IMR-90 (cell line): Measurements from ENCODE around the gene VN1R2. TPM values are rescaled to one million over a fixed set of nuclear protein-coding genes. Genes with fewer than 3 reads are reported as not detected.
"Not testable (repeated sequence)": the region's sequence is repeated elsewhere in the genome, so short reads cannot be mapped to it uniquely, and the experiment has no call there.

Experiments used
- ATAC-seq: fragments of 200-7000 bp; cut with Tn5 transposase; 2 replicates; pipeline ENCODE4 v1.9.1; 2020; ENCODE audit warnings: low read depth, mild to moderate bottlenecking, moderate library complexity
- BruUV-seq: library from RNA; stranded (reverse); fragments of 400-500 nt; replicated peaks from 2 replicates; lab custom pipeline; 2021; lab: Mats Ljungman, UMichigan
- CTCF ChIA-PET: fragments of 300-600 bp; formaldehyde crosslinking; extraction: SDS; loops from one replicate; lab custom pipeline; 2021; ENCODE audit warnings: antibody characterized with exemption; lab: Yijun Ruan, JAX
- POLR2A ChIA-PET: fragments of 300-600 bp; sonication (Branson Sonifier 250); formaldehyde crosslinking; loops from one replicate; lab custom pipeline; 2022; ENCODE audit warnings: antibody characterized with exemption; ENCODE audit not compliant: unreplicated experiment; lab: Charles Lee
- DNase-seq: peaks from one replicate; pipeline ENCODE4 v3.0.0; 2013
- H2AFZ ChIP-seq: replicated peaks from 2 replicates; pipeline ENCODE3; 2013; ENCODE audit warnings: low read length, mild to moderate bottlenecking; ENCODE audit not compliant: poor library complexity
- H2AK5ac ChIP-seq: 2 replicates; pipeline ENCODE4 v1.6.1; 2013; ENCODE audit warnings: low read depth, low read length, inconsistent platforms
- H2AK9ac ChIP-seq: replicated peaks from 2 replicates; pipeline ENCODE3; 2013; ENCODE audit warnings: mild to moderate bottlenecking, low read depth, low read length, moderate library complexity; ENCODE audit not compliant: poor library complexity
- H2BK120ac ChIP-seq: 2 replicates; pipeline ENCODE4 v1.6.1; 2013; ENCODE audit warnings: low read depth, low read length, inconsistent platforms
- H2BK15ac ChIP-seq: 3 replicates; pipeline ENCODE4 v1.6.1; 2013; ENCODE audit warnings: low read depth, low read length, inconsistent platforms
- H2BK20ac ChIP-seq: 2 replicates; pipeline ENCODE4 v1.6.1; 2013; ENCODE audit warnings: low read depth, mild to moderate bottlenecking, inconsistent platforms, low read length, moderate library complexity
- H2BK5ac ChIP-seq: 2 replicates; pipeline ENCODE4 v1.6.1; 2013; ENCODE audit warnings: mild to moderate bottlenecking, low read depth, low read length, inconsistent platforms; ENCODE audit not compliant: poor library complexity, severe bottlenecking
- H3K14ac ChIP-seq: replicated peaks from 2 replicates; pipeline ENCODE4 v1.6.1; 2013; ENCODE audit warnings: low read depth, low read length, inconsistent platforms
- H3K18ac ChIP-seq: 2 replicates; pipeline ENCODE4 v1.6.1; 2013; ENCODE audit warnings: low read depth, low read length, control low read depth
- H3K23ac ChIP-seq: 2 replicates; pipeline ENCODE4 v1.6.1; 2013; ENCODE audit warnings: low read depth, low read length, inconsistent platforms
- H3K27ac ChIP-seq: 2 replicates; pipeline ENCODE4 v1.5.1; 2013; ENCODE audit warnings: mild to moderate bottlenecking, control low read depth, low read length; ENCODE audit not compliant: insufficient read depth
- H3K27me3 ChIP-seq: 2 replicates; pipeline ENCODE4 v1.6.1; 2013; ENCODE audit warnings: low read length; ENCODE audit not compliant: control insufficient read depth, insufficient read depth
- H3K36me3 ChIP-seq: 2 replicates; pipeline ENCODE4 v1.6.1; 2013; ENCODE audit warnings: low read length, mixed read lengths; ENCODE audit not compliant: control insufficient read depth, insufficient read depth
- H3K4ac ChIP-seq: 2 replicates; pipeline ENCODE4 v1.6.1; 2013; ENCODE audit warnings: low read depth, low read length, inconsistent platforms
- H3K4me1 ChIP-seq: 2 replicates; pipeline ENCODE4 v1.6.1; 2013; ENCODE audit warnings: low read length, mixed read lengths; ENCODE audit not compliant: control insufficient read depth, insufficient read depth
- H3K4me2 ChIP-seq: 2 replicates; pipeline ENCODE4 v1.6.1; 2013; ENCODE audit warnings: low read depth, mild to moderate bottlenecking, control low read depth, low read length, moderate library complexity
- H3K4me3 ChIP-seq: 2 replicates; pipeline ENCODE4 v1.5.1; 2013; ENCODE audit warnings: low read depth, mild to moderate bottlenecking, control low read depth, low read length, moderate library complexity; ENCODE audit not compliant: insufficient read depth
- H3K56ac ChIP-seq: 2 replicates; pipeline ENCODE4 v1.6.1; 2013; ENCODE audit warnings: low read length, inconsistent platforms; ENCODE audit not compliant: insufficient read depth; ENCODE audit errors: extremely low read depth
- H3K79me1 ChIP-seq, 2 experiments: 2 replicates each; pipeline ENCODE4 v1.6.1; 2013; ENCODE audit warnings: low read length in 2 of 2, inconsistent platforms in 1 of 2, low read depth in 1 of 2
- H3K9ac ChIP-seq: 2 replicates; pipeline ENCODE4 v1.6.1; 2013; ENCODE audit warnings: low read depth, low read length, control low read depth
- H3K9me1 ChIP-seq: 2 replicates; pipeline ENCODE4 v1.6.1; 2013; ENCODE audit warnings: low read length, inconsistent platforms; ENCODE audit not compliant: insufficient read depth
- H3K9me3 ChIP-seq: 2 replicates; pipeline ENCODE4 v1.6.1; 2013; ENCODE audit warnings: low read length; ENCODE audit not compliant: control insufficient read depth, insufficient read depth
- H4K20me1 ChIP-seq: 2 replicates; pipeline ENCODE4 v1.6.1; 2013; ENCODE audit warnings: low read length, inconsistent platforms; ENCODE audit not compliant: insufficient read depth
- H4K5ac ChIP-seq: 2 replicates; pipeline ENCODE4 v1.6.1; 2013; ENCODE audit warnings: mild to moderate bottlenecking, low read depth, low read length, control low read depth
- H4K8ac ChIP-seq, 2 experiments: 2 replicates each; pipeline ENCODE4 v1.6.1; 2013; ENCODE audit warnings: low read depth in 2 of 2, low read length in 2 of 2, control low read depth in 1 of 2, inconsistent platforms in 1 of 2
- H4K91ac ChIP-seq: 2 replicates; pipeline ENCODE4 v1.6.1; 2013; ENCODE audit warnings: low read depth, low read length, inconsistent platforms; ENCODE audit not compliant: insufficient read depth
- WGBS, 2 experiments: methylation state at CpG; one replicate each; pipeline versions ENCODE4 v1.1.5 to v1.1.7; 2013; ENCODE audit warnings: missing lambda C conversion rate in 2 of 2; ENCODE audit not compliant: insufficient read length in 1 of 2; ENCODE audit errors: extremely low coverage in 2 of 2; 5-methylcytosine and 5-hydroxymethylcytosine counted together
- dilution Hi-C: fragments of 300-500 bp; cut with HindIII; formaldehyde crosslinking; loops from one replicate; pipeline ENCODE4 v1.14.3; 2018; ENCODE audit warnings: low sequenced_read_pairs; ENCODE audit not compliant: unreplicated experiment
- in situ Hi-C: fragments of 300-500 bp; cut with MboI; formaldehyde crosslinking; loops from 3 replicates; pipeline ENCODE4 v1.14.3; 2019; ENCODE audit warnings: low sequenced_read_pairs, inconsistent platforms, mixed read lengths
- intact Hi-C: fragments of 100-400 bp; cut with micrococcal nuclease; formaldehyde crosslinking; loops from 2 replicates; pipeline ENCODE4 v1.10.0; 2022
- polyA plus RNA-seq, 3 experiments: library from polyadenylated mRNA; depleted of rRNA; stranded (reverse); fragments of >200 nt; gene quantifications; 2 replicates each; pipeline ENCODE4 v1.2.3, GENCODE V29; 2012; ENCODE audit warnings: low replicate concordance in 1 of 3
- total RNA-seq: library from RNA; depleted of rRNA; stranded (reverse); fragments of >200 nt; gene quantifications from 2 replicates; pipeline ENCODE4 v1.2.3, GENCODE V29; 2012

VN1R2 gene
- total and polyA plus RNA-seq, 2 of the 4 experiments (the other 2 are of a cell fraction), result not detected

- H3K4ac ChIP-seq, H3K4me3 ChIP-seq, H3K36me3 ChIP-seq, H2BK15ac ChIP-seq, H4K20me1 ChIP-seq, H2BK5ac ChIP-seq, ATAC-seq, H4K91ac ChIP-seq, H3K4me2 ChIP-seq, H4K8ac ChIP-seq, H4K5ac ChIP-seq, DNase-seq, H2AK5ac ChIP-seq, CTCF ChIA-PET, H2AK9ac ChIP-seq, H3K27me3 ChIP-seq, H3K18ac ChIP-seq, H3K79me1 ChIP-seq, H3K27ac ChIP-seq, H3K9ac ChIP-seq, in situ Hi-C loops, intact Hi-C loops, H2BK20ac ChIP-seq, H3K4me1 ChIP-seq, dilution Hi-C loops, BruUV-seq, H3K23ac ChIP-seq, H3K9me1 ChIP-seq, H3K56ac ChIP-seq, H3K14ac ChIP-seq, H2AFZ ChIP-seq, H2BK120ac ChIP-seq, POLR2A ChIA-PET: not testable (repeated sequence)
- no CpG with 5 or more reads among the region's 27 CpGs for WGBS, 2 experiments
- peaks cover 10% of the 10 kb centered on the region for H3K9me3 ChIP-seq
These were observed 11.8 kb downstream of the VN1R2 start for GRCh38 chr19:53269861-53270260.
